ENCODE data around the gene NHLRC1.

NHLRC1 gene

DNA sequence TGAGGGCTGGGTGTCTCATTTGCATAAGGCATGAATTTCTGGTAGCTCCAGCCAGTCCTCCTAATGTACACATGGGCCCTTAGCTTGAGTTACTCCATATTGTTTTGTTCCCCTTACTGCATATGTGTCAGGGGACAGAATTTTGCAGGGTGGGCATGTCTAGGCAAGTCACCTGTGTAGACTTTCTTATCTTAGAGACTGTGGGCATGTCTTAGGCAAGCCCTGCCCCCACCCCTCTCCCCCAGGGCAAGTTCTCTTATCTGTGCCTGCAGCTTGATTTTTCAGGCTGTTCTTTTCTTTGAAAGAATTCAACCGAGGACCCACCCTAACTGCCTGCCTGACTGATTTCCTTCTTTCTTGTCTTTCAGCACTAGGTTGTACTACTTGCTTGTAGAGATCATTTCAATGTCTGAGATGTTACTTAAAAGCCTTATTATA, 32.1 kb downstream of the NHLRC1 start:
- intact Hi-C loops (cut with DNase I): no loop called here

DNA sequence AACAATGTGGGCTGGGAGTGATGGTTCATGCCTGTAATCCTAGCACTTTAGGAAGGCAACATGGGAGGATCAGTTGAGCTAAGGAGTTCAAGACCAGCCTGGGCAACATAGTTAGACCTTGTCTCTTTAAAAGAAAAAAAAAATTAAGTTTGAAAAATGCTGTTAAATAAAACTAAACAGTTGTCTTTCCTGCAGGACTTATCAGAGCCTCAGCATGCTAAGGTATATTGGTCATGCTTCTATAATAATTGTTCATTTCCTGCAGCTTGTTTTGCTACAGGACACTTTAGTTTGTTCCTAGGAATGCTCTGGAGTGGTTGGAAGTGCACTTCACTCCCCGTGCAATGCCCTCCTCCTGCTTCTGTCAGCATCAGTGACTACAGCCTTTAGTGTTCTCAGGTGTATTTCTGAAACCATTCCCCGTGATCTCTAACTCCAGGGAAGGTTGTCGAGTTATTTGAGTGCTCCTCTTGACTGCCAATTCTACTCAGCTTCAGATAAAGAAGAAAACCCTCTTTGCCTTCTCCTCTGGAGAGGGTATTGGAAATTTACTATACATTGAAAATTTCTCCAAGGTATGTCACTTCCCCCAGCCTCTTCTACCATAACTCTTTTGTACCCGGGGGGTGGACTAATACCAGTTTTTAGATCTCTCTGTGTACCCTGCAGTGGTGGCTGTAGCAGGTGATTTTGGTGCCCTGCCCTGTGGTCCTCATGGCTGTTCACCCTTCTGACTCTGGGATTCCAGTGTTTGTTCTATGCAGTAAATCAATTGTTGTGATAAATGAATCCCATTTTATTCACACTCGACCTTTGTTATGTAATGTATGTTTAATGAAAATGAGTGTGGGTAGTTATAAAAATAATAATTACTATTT, 33.8 kb downstream of the NHLRC1 start:
- DNase-seq: no peak
- intact Hi-C loops (cut with DNase I): no loop called here

More for the DNA sequence above, 32.1 kb downstream of the NHLRC1 start:
- no peak for DNase-seq

DNA sequence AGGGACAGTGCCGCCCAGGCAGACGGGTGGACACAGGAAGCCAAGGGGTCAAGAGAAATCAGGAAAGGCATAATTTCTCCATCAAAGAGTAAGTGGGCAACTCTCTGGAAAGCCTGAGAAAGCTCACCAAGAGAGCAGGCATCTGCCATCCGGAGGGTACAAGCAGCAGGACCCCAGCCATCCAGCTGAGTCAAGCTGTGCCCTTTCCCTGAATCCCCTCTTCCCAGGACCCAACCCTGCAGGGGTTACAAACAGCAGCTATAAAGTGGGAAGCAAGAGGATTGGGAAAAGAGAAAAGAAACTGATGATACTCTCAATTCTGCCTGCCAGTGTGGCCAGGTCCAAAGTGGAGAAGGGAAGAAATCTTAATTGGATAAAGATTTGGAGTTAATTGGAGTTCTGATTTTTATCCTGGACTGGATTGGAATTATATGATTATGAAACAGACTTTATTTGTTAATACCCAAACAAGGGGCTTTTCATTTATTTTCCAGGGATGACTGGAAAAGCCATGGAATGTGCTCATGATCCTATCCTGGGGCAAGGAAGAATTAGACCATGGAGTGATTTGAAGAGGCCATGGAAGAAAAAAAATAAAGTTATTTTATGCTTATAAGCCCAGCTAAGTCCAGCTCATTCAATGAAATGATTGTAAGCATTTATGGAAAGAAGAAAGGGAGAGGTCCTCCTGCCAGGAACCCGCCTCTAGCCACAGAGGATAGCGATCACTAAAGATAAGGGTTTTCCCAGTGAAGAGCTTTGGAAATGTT, 34.9 kb downstream of the NHLRC1 start:
- intact Hi-C loops (cut with DNase I): no loop called here

DNA sequence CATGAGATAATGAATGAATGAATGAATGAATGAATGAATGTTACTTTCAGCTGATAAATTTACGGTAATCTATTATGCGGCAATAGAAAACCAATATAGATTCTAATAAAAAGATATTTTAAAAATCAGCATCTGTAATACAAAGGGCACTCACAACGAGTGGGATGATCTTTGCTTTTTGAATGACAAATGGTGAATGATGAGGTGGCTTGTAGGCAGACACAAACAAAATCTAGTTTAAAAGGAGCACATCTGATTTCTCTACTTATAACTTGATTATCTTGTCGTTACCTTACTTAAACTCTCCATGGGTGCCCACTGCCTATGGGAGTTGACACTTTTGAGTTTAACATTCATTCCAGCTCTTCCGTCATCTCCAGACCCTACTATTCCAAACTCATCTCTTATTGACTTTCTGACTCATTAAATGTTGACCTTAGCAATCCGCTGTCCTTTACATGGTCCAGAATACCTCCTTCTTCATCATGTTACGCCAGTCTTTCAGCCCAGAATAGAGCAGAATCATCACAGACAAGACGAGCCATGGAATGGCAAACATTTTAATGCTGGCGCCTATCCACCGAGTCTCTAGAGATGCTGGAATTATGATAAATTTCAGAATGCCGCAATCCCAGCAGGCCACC, 41.3 kb downstream of the NHLRC1 start:
- no peak for DNase-seq
- intact Hi-C loops (cut with DNase I): no loop called here

More for the DNA sequence above, 34.9 kb downstream of the NHLRC1 start:
- DNase-seq: no peak

DNA sequence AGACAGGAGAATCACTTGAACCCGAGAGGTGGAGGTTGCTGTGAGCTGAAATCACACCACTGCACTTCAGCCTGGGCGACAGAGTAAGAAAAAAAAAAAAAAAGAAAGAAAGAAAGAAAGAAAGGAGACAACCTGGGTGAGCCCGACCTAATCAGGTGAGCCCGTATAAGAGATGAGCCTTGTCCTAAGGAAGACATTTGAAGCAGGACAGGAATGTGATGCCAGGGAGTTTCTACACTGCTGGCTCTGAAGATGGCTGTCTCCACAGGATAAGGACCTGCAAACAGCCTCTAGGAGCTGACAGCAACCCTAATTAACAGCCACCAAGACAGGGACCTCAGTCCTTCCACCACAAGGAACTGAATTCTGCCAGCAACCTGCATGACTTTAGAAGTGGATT, 41.9 kb downstream of the NHLRC1 start:
- intact Hi-C loops (cut with DNase I): no loop called here
- no peak for DNase-seq

DNA sequence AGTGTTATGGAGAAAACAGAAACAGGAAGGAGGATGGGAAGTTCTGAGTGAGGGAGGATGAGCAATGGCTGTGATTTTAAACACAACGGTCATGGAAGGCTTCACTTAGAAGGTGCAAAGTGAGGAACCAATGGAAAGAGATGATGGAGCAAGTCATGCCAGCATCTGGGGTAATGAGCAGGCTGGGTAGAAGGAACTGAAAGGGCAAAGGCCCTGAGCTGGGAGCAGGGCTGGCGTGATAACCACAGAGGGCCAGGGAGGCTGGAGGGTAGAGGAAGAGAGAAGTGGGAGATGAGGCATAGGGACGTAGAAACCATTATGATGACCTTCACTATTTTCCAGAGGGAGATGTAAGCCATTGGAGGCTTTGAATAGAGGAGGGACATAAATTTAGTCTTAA, 43.6 kb downstream of the NHLRC1 start:
- intact Hi-C loops (cut with DNase I): no loop called here
- no peak for DNase-seq

DNA sequence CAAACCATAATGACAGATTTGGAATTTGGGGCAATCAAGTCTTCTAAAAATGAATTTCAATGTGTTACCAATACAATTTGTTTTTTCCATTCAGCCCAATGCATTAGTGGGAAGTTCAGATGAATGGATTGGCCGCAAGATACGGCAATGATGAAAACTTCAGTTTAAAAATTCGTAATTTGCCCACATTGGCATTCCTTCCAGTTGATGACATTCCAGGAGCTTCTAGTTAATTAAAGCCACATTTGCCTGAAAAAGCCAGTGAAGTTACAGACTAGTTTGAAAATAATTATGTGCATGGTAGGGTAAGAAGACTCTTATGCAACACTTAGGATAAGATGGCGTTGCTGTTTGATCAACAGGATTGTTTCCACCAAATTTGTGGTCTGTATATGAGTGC, 46.2 kb downstream of the NHLRC1 start:
- intact Hi-C loops (cut with DNase I): no loop called here
- no peak for DNase-seq

DNA sequence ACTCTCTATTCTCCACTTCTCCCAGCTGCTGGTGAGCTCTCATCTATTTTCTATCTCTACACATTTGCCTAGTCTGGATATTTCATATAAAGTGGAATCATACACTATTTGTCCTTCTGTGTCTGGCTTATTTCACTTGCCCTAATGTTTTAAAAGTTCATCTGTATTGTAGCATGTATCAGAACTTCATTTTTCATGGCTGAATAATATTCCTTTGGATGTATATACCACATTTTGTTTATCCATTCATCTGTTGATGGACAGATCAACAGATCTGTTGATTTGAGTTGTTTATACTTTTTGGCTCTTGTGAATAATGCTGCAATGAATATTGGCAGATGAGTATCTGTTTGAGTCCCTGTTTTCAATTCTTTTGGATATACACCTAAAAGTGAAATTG, 49.6 kb downstream of the NHLRC1 start:
- intact Hi-C loops (cut with DNase I): no loop called here
- DNase-seq: no peak

DNA sequence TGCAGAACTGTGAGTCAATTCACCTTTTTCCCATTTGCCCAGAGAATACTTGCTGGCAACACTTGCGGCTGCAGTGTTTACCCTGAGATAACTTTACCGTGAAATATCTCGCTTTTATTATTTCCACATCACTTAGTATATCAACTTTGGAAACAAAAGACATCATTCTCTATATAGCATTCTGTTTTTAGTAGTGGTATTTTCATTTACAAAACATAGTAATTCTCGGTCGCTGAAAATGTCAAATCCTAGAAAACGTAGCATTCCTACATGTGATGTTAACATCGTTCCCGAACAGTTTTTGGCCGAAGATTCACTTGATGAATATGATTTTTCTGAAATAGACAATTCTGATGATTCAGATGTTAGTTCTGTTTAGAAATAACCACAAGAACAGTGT, 52.0 kb downstream of the NHLRC1 start:
- intact Hi-C loops (cut with DNase I): no loop called here
- no peak for DNase-seq
